NCI-H748 (cell line): ENCODE results near the gene PRELID3B.

ENCODE experiments used
- DNase-seq: peaks from one replicate; lab custom pipeline; 2025; ENCODE audit not compliant: unreplicated experiment; lab: John Stamatoyannopoulos, UW

Gene PRELID3B

GRCh38 chr20:58996226-58996611 is 46.4 kb downstream of the PRELID3B start:
- DNase-seq, result no peak

- DNase-seq, result no peak
These were observed 46.9 kb downstream of the PRELID3B start for GRCh38 chr20:58995461-58996225.

GRCh38 chr20:58994390-58995159 is 48.0 kb downstream of the PRELID3B start:
- no peak for DNase-seq

- DNase-seq, result no peak
These were observed 49.0 kb downstream of the PRELID3B start for GRCh38 chr20:58993332-58994248.

GRCh38 chr20:58992911-58993310 is 49.7 kb downstream of the PRELID3B start:
- no peak for DNase-seq

GRCh38 chr20:58991715-58992114 is 50.9 kb downstream of the PRELID3B start:
- DNase-seq, result no peak

GRCh38 chr20:58990651-58991445 is 51.7 kb downstream of the PRELID3B start:
- DNase-seq, result no peak

- no peak for DNase-seq
These were observed 53.4 kb downstream of the PRELID3B start for GRCh38 chr20:58989196-58989595.

- DNase-seq, result no peak
These were observed 54.1 kb downstream of the PRELID3B start for GRCh38 chr20:58988565-58988882.

GRCh38 chr20:58987790-58988564 is 54.6 kb downstream of the PRELID3B start:
- no peak for DNase-seq

GRCh38 chr20:58986968-58987517 is 55.5 kb downstream of the PRELID3B start:
- no peak for DNase-seq

- DNase-seq, result no peak
These were observed 56.2 kb downstream of the PRELID3B start for GRCh38 chr20:58986286-58986967.

- no peak for DNase-seq
These were observed 56.9 kb downstream of the PRELID3B start for GRCh38 chr20:58985656-58986055.

- no peak for DNase-seq
These were observed 57.9 kb downstream of the PRELID3B start for GRCh38 chr20:58984691-58985090.
